ENCODE data around the gene SH2D3C. TPM values are rescaled to one million over a fixed set of nuclear protein-coding genes. Genes with fewer than 3 reads are reported as not detected.

The SH2D3C gene
- total and polyA plus RNA-seq, 10 of the 15 experiments (the other 5 are each of a cell fraction or from before 2014, with no cell fraction given): 1.2 to 23.5 (median 16.2) TPM

DNA sequence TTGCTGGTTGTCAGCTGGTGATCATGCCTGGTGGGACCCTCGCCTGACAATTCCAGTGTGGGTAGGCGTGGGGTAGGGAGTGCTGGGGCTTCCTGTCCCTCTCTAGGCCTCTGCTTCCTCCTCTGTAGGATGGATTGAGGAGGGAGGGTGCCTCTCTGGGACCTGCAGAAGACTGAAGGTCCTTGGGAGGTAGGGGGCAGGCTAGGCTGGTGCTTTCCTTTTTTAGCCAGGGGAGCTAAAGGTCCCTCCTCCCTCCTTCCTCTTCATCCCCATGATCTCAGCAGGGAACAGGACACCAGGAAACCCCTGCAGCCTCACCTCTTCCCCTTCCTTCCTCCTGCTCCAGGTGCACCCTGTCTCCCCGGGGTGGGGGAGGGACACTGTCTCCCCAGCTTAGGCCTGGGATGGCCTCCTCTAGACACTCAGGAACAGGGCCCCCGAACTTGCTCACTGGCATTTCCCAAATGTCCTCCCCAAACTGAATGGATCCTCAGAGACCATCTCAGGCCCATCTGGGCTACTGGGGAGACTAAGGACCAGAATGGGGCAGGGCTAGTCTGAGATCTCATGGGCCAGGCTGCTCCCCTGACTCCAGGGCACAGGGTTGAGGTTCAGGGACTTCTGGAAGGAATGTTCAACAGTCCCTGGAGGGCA, 8.4 kb downstream of the SH2D3C start:
- peaks cover 3% of the 10 kb centered on the region; the same call in 1 of the 2 replicates for H4K20me1 ChIP-seq (ENCODE audit: control insufficient read depth, insufficient read depth)
- H2AFZ ChIP-seq (ENCODE audit: control insufficient read depth, low read depth, low read length): no peak overlapping the region
- ChIA-PET SMC1A (ENCODE audit: uncharacterized antibody, unreplicated experiment) (interaction anchor here (0.6 to 1.9 kb wide), 8 partner anchors 9 to 101 kb away, joined by 4 to 26 read pairs (median 6); partner anchors contain the start of genes CDK9, SH2D3C and TOR2A), CTCF (interaction anchor here (0.7 to 9.2 kb wide), 8 partner anchors 9 to 151 kb away, joined by 3 to 75 read pairs (median 12); partner anchors contain the start of genes CDK9, SH2D3C, ST6GALNAC4 and TOR2A), POLR2A (interaction anchor here (1.0 to 3.6 kb wide), 4 partner anchors 10 to 35 kb away, joined by 5 to 42 read pairs (median 16); partner anchors contain the start of genes CDK9 and TOR2A), RAD21 (ENCODE audit: unreplicated experiment) (interaction anchor here (0.6 to 7.6 kb wide), 5 partner anchors 9 to 151 kb away, joined by 3 to 61 read pairs (median 14); partner anchors contain the start of gene CDK9)
- H3K4me2 ChIP-seq (ENCODE audit: control insufficient read depth, insufficient read depth): peak overlapping the region; percentile 65
- no peak for TF ChIP-seq NRF1 (conservative IDR thresholded peaks at IDR 0.05; ENCODE audit: low read depth, low read length)
- TF ChIP-seq, protein P1, sequence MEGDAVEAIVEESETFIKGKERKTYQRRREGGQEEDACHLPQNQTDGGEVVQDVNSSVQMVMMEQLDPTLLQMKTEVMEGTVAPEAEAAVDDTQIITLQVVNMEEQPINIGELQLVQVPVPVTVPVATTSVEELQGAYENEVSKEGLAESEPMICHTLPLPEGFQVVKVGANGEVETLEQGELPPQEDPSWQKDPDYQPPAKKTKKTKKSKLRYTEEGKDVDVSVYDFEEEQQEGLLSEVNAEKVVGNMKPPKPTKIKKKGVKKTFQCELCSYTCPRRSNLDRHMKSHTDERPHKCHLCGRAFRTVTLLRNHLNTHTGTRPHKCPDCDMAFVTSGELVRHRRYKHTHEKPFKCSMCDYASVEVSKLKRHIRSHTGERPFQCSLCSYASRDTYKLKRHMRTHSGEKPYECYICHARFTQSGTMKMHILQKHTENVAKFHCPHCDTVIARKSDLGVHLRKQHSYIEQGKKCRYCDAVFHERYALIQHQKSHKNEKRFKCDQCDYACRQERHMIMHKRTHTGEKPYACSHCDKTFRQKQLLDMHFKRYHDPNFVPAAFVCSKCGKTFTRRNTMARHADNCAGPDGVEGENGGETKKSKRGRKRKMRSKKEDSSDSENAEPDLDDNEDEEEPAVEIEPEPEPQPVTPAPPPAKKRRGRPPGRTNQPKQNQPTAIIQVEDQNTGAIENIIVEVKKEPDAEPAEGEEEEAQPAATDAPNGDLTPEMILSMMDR (IDR thresholded peaks at IDR 0.05 in 2 of 3, conservative IDR thresholded peaks at IDR 0.05 in 1 of 3; ENCODE audit: control insufficient read depth in 2 of 3, extremely low read depth in 1 of 3, insufficient read depth in 1 of 3, low read depth in 3 of 3, low read length in 3 of 3): peak in 1 of 3 experiments; percentile 25; a peak in 1 of 6 replicates
- in situ Hi-C loops (cut with MboI): no loop called here
- ATAC-seq: no peak
- peaks cover 5 to 34% of the 10 kb centered on the region in 2 experiments for H3K36me3 ChIP-seq (ENCODE audit: control insufficient read depth in 2 of 2, insufficient read depth in 2 of 2, low read length in 1 of 2)
- H3K79me2 ChIP-seq (ENCODE audit: control insufficient read depth, insufficient read depth, low read length): peaks cover 13% of the 10 kb centered on the region
- intact Hi-C loops (cut with micrococcal nuclease; ENCODE audit: unreplicated experiment): no loop called here
- no peaks in the 10 kb centered on the region for H3K9me3 ChIP-seq (replicated peaks; ENCODE audit: control insufficient read depth, insufficient read depth, low read length)
- 58% methylated on average over 4 of the region's 4 CpGs for WGBS (ENCODE audit: insufficient coverage, insufficient replicate concordance, low lambda C conversion rate, missing lambda C conversion rate)
- peak overlapping the region; percentile 23 for H3K27ac ChIP-seq (ENCODE audit: control insufficient read depth, insufficient read depth)
- H3K4me1 ChIP-seq (ENCODE audit: control insufficient read depth, insufficient read depth, low read length): peaks cover 24% of the 10 kb centered on the region
- H3K27me3 ChIP-seq (replicated peaks in 1 of 2; ENCODE audit: control insufficient read depth in 2 of 2, insufficient read depth in 2 of 2, low read length in 1 of 2): no peaks in the 10 kb centered on the region
- BruUV-seq (replicated peaks): no TSS peak
- no peak for FAIRE-seq
- H3K9ac ChIP-seq (ENCODE audit: control insufficient read depth, insufficient read depth, low read length): peak overlapping the region; percentile 21; the same call in 1 of the 2 replicates
- DNase-seq (ENCODE audit: low read depth, low spot score): no peak
- H3K4me3 ChIP-seq: peak overlapping the region; percentile 79; the same call in 1 of the 2 replicates

Data from GM12878 (cell line).